ENCODE measurements around the gene GAMT.

DNA sequence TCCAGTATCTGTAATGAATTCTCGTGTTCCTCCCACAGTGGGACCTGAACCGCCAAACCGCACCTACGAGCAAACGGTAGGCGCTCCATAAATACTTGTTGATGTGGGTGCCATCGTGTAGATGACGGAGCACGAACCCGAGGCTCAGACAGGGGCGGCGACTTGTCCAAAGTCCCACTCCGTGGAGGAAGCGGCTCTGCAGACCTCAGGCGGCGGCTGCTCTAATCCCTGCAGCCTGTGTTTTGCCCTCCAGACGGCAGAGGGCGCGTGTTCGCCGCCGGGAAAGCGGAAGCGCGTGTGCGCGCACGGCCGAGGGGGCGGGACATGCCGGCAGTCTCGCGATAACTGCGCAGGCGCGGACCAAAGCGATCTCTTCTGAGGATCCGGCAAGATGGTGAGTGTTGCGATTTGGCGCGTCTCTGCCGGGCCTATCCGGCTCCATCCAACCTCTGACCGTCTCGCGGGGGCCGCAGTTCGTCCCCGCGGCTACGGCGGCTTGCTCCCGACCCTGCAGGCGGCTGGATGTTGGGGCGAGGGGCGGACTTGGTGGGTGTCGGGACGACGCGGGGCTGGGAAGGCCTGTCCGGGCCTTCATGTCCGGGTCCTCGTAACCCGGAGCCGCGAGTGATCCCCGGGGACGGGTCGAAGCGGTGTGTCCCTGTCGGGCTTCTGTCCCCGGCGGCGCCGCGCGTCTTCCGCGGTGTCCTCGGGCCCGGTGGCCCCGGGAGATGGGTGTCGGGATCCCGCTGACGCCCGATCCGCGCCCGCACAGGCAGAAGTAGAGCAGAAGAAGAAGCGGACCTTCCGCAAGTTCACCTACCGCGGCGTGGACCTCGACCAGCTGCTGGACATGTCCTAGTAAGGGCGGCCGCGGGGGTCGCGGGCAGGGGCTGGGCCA, 36.9 kb upstream of the GAMT start, which contains the start of gene RPS15:
- peak; percentile 100 for TF ChIP-seq POLR2A (IDR thresholded peaks at IDR 0.05; ENCODE audit: low read depth, low read length)
- peak; percentile 99 for TF ChIP-seq POLR2AphosphoS5 (IDR thresholded peaks at IDR 0.05; ENCODE audit: low read depth, low read length)
- TF ChIP-seq TAF1 (IDR thresholded peaks at IDR 0.05; ENCODE audit: borderline replicate concordance, low read depth, low read length) = peak; percentile 100
